HG03469 (cell line): ENCODE results near the gene OSBPL6.
"Not testable (repeated sequence)": the region's sequence is repeated elsewhere in the genome, so short reads cannot be mapped to it uniquely, and the experiment has no call there.

Experiments used
- ATAC-seq: cut with Tn5 transposase; IDR thresholded peaks from one replicate; pipeline ENCODE4 v1.9.1; 2021; ENCODE audit warnings: mild to moderate bottlenecking, moderate library complexity, moderate number of reproducible peaks; ENCODE audit not compliant: unreplicated experiment

Gene OSBPL6

GRCh38 chr2:178333851-178334250 is 139.5 kb downstream of the OSBPL6 start:
- no peak for ATAC-seq

DNA sequence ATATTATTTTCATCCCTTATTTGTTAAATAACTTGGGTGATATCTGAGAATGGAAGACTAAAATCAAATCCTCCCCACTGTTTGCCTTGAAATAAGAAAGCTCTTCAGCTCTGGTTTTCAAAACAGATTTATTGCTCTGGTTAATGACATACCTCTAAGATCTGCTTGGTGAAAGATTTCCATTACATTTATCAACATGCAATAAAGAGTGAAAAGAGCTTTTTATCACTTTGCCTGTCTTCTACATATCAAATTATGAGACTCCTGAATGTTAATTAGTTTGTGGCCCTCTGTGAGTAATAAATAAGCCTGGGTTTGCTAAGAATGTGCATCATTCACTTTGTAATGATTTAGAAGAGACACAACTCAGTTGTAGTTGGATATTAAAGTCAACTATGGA is 140.9 kb downstream of the OSBPL6 start:
- ATAC-seq, result no peak

DNA sequence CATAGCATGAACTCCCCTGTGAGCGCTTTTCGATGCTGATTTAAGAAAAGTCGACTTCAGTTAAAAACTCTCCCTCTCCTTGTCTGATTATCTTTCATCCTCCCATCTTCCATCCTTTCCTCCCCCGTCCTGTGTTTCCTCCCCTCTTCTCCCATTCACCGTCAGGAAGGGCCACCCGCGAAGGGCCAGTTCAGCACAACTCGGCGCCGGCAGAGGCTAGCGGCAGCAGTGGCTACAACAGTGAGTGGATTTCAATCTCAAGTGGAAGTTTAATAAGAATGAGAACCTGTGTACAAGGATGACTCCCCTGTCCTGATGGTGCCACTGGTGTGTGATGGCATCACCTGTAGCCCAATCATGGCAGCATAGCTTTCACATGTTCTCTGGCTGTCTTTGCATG is 149.8 kb downstream of the OSBPL6 start:
- ATAC-seq, result no peak

DNA sequence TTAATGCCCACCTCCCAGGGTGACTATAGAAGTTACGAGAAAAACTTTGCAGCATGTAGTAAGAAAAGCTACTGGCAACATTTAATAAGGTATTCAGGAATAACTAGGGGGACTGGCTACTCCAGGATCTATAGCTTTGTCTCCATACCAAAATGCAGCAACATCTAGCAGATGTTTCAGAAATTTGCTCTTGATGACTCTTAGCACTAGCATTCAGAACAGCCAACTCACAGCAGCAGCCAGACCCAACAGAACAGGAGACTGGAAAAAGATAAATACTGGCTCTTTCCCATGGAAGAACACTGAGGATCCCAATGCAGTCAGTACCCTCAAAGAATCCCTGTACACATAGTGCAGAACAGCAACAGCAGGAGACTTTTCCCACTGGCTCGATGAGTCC is 151.6 kb downstream of the OSBPL6 start:
- no peak for ATAC-seq

GRCh38 chr2:178350051-178350450 is 155.7 kb downstream of the OSBPL6 start:
- ATAC-seq, result no peak

GRCh38 chr2:178357704-178358103 is 163.4 kb downstream of the OSBPL6 start:
- not testable (repeated sequence) for ATAC-seq

GRCh38 chr2:178359192-178359912 is 165.0 kb downstream of the OSBPL6 start:
- no peak for ATAC-seq

DNA sequence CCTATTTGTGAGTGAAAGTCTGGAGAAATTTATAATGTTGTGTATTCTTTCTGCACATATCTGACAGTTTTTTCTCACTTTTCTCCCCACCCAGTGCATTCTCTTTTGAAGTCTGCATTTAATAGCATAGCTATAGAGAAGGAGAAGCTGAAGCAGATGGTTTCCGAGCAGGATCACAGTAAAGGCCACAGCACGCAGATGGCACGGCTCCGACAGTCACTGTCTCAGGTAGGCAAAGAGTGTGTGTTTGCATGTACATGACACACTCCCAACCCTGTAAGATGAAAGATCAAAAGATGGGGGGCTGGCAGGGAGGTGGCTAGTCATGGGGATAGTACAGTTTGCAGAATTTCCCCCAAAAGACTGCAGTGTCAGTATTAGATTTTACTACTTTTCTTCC is 167.3 kb downstream of the OSBPL6 start:
- no peak for ATAC-seq

GRCh38 chr2:178363252-178363651 is 168.9 kb downstream of the OSBPL6 start:
- no peak for ATAC-seq

GRCh38 chr2:178365116-178365515 is 170.8 kb downstream of the OSBPL6 start:
- ATAC-seq, result no peak

GRCh38 chr2:178366412-178366811 is 172.1 kb downstream of the OSBPL6 start:
- ATAC-seq, result no peak

DNA sequence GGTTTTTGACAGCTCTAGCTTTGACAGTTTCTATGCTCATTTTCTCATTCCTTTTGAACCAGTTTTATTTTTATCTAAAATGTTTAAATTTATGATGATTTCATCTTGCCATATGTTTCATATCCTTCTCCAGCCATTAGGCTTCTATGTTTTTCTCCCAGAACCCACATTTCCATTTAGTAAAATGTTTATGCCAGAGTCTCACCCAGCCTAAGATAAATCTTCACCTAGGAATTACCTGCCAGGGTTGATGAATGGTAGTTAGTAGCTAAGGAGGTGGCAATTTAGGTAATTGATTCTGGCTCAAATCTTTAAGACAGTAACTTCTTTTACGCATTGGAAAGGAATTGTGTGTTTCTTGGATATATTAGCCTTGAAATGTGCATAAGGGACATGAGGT is 173.0 kb downstream of the OSBPL6 start:
- ATAC-seq, result no peak

- no peak for ATAC-seq
Measured at GRCh38 chr2:178374865-178375264, 180.6 kb downstream of the OSBPL6 start.

GRCh38 chr2:178377046-178377445 is 182.7 kb downstream of the OSBPL6 start:
- no peak for ATAC-seq

GRCh38 chr2:178379162-178380004 is 185.1 kb downstream of the OSBPL6 start:
- ATAC-seq, result no peak

DNA sequence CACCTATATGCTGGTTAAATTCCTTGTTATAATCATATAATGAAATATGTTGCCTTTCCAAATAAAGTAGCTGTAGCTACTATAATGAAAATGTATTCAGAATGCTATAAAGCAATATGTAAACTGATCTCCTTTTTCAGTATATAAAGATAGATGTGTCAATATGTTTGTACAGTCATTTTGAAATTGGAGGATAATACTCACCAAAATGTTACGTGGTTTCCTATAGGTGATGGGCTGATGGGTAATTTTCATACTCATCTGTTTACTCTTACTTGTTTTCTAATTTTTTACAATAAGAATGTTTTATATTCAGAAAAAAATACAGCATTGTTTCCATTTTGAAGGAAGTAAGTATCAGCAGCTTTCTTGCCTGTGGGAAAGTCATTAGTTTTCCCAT is 186.5 kb downstream of the OSBPL6 start:
- ATAC-seq, result no peak

DNA sequence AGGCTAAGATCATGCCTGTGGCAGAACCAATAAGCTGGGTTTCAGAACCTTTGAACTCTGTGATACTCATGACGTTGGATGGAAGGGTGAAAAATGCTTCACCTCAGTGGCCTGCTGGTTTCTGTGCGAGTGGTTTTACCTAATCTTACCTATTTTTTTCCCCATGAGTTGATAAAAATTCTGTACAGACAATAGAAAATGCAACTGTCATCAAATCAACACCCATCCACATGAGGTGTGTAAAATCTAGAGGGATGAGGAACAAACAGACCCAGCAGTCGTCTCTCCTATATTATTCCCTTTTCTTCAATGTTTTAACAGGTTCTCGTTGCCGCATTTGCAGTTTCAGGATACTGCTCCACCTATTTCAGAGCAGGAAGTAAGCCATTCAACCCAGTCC is 189.4 kb downstream of the OSBPL6 start:
- no peak for ATAC-seq

DNA sequence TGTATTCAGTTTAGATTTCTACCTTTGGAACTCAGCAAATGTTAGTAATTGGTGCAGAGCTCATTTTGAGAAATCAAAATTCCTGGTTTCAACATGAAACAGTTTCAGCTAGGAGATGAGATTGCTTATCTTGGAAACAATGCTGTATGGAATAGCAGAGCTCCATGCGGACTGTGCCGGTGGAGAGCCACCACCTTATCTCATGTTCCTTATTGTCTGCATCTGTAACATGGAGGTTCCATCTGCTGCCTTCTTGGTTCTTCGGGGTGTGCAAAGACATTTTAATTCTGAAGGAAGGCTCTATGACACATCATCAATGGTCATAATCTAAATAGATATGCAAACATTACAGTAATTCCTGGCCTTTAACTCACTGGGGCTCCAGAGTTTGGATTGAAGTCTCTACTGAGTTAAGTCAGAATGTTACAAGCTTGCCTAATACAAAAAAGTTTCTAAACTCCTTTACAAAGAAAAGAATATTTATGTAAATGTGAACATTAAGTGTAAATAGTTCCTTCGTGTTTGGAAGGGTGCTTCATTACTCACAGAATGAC is 191.4 kb downstream of the OSBPL6 start:
- ATAC-seq, result no peak

GRCh38 chr2:178386986-178387597 is 192.8 kb downstream of the OSBPL6 start:
- ATAC-seq, result no peak

GRCh38 chr2:178388287-178388686 is 194.0 kb downstream of the OSBPL6 start:
- ATAC-seq, result no peak

DNA sequence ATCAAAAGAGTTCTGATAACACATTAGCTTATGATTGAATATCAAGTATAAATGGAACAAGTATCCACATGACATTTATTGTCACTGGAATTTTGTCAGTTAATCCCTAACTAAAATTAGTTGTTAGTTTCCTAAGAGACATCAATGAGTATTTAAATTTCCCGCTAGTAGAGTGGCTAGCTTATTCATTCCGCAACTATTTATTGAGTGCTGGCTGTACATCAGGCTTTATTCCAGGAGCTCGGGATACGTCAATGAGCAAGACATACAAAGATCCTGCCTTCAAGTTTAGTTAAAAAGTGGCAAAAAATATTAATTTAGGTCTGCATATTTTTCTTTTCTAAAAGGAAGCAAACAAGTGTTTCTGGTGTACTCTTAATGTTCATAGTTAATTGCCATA is 197.4 kb downstream of the OSBPL6 start:
- ATAC-seq, result no peak

DNA sequence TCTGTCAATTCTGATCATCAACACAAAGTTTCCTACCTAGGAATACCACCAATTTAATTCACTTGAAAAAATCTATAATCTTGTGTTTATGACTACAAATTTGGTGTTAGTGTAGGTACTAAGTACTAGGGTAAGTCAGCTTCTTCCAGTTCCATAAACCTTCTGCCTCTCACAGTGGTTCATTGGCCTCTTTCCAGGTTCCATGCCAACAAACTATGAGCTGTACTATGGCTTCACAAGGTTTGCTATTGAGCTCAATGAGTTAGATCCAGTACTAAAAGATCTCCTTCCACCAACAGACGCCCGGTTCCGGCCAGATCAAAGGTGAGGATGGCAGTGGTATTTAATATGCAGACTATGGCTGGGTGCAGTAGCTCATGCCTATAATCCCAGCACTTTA is 197.9 kb downstream of the OSBPL6 start:
- ATAC-seq, result no peak
